ENCODE measurements around the gene AKAP13. TPM values are rescaled to one million over a fixed set of nuclear protein-coding genes. Genes with fewer than 3 reads are reported as not detected.

AKAP13 gene
- total and polyA plus RNA-seq, 7 donors: 18.2 to 126 (median 93.7) TPM

- Histone ChIP-seq H3K4me1 (peaks cover 10% of the 10 kb centered on the region), H3K36me3 (ENCODE audit: insufficient read depth in 1 of 2, low read depth in 1 of 2) (no peaks in the 10 kb centered on the region), H3K4me3 (no peak overlapping the region), H3K27me3 (ENCODE audit: insufficient read depth in 3 of 3, low read length in 2 of 3) (no peaks in the 10 kb centered on the region), H3K27ac (no peak overlapping the region), H3K9me3 (no peaks in the 10 kb centered on the region)
- ATAC-seq (no peak), DNase-seq (no peak)
- 93 to 96% (median 95%) methylated on average over 2 of the region's 2 CpGs for WGBS, 3 donors
- TF ChIP-seq, protein P1, sequence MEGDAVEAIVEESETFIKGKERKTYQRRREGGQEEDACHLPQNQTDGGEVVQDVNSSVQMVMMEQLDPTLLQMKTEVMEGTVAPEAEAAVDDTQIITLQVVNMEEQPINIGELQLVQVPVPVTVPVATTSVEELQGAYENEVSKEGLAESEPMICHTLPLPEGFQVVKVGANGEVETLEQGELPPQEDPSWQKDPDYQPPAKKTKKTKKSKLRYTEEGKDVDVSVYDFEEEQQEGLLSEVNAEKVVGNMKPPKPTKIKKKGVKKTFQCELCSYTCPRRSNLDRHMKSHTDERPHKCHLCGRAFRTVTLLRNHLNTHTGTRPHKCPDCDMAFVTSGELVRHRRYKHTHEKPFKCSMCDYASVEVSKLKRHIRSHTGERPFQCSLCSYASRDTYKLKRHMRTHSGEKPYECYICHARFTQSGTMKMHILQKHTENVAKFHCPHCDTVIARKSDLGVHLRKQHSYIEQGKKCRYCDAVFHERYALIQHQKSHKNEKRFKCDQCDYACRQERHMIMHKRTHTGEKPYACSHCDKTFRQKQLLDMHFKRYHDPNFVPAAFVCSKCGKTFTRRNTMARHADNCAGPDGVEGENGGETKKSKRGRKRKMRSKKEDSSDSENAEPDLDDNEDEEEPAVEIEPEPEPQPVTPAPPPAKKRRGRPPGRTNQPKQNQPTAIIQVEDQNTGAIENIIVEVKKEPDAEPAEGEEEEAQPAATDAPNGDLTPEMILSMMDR (IDR thresholded peaks at IDR 0.05): no peak
- intact Hi-C loops (cut with DNase I): no loop called here
These were observed 14.4 kb upstream of the AKAP13 start for GRCh38 chr15:85365980-85366379.

GRCh38 chr15:85367741-85368140 lies 12.7 kb upstream of the AKAP13 start:
- WGBS, 3 donors: 89 to 95% (median 94%) methylated on average over 4 of the region's 4 CpGs
- Histone ChIP-seq H3K36me3 (ENCODE audit: insufficient read depth in 1 of 2, low read depth in 1 of 2) (no peaks in the 10 kb centered on the region), H3K27me3 (ENCODE audit: insufficient read depth in 3 of 3, low read length in 2 of 3) (no peaks in the 10 kb centered on the region), H3K4me3 (no peak overlapping the region), H3K4me1 (peaks cover 4% of the 10 kb centered on the region), H3K9me3 (no peaks in the 10 kb centered on the region), H3K27ac (no peak overlapping the region)
- TF ChIP-seq, protein P1 (IDR thresholded peaks at IDR 0.05): no peak
- no peak for DNase-seq
- ATAC-seq: no peak
- intact Hi-C loops (cut with DNase I): no loop called here

DNA sequence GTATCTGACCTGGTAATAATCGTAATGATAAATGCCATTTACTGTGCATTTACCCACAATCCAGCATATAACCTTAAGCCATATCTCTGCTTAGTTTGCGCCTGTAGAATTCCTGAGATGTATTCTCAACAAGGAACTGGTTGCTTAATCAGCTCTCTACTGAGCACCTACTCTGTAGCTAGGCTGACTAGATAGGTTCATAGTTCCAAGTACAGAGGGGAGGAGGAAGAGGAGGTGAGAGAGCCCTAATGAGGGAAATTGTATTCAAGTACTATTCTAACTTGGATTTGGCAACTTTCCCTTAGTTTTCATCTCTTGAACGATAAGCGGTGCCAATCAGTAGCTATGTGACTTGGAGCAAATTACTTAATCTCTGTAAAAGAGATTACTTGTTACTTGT lies 5.6 kb upstream of the AKAP13 start:
- no peak for DNase-seq
- TF ChIP-seq, protein P1 (IDR thresholded peaks at IDR 0.05): no peak
- Histone ChIP-seq H3K36me3 (ENCODE audit: insufficient read depth in 1 of 2, low read depth in 1 of 2) (no peaks in the 10 kb centered on the region), H3K4me1 (no peaks in the 10 kb centered on the region), H3K27me3 (ENCODE audit: insufficient read depth in 3 of 3, low read length in 2 of 3) (no peaks in the 10 kb centered on the region), H3K27ac (no peak overlapping the region), H3K4me3 (no peak overlapping the region), H3K9me3 (no peaks in the 10 kb centered on the region)
- WGBS, 3 donors: 68 to 77% (median 71%) methylated on average over 4 of the region's 4 CpGs
- intact Hi-C loops (cut with DNase I): no loop called here
- ATAC-seq: no peak

DNA sequence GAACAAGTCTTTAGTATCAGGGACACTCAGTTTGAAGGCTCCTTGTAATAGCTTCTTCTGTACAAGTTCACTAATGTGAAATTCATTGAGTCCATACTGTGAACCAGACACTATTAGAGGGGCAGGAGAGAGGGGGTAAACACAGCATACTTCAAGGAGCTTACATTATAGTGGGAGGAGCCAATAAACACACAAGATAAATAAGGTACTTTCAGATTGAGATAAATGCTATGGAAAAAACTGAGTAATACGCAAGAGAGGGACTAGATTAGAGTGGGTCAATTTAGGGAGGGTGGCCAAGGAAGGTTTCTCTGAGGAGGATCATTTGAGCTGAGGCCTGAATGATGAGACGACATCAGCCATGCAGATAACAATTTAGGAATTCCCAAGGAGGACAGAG lies 3.1 kb upstream of the AKAP13 start:
- TF ChIP-seq, protein P1 (IDR thresholded peaks at IDR 0.05): no peak
- no peak for ATAC-seq
- intact Hi-C loops (cut with DNase I): no loop called here
- Histone ChIP-seq H3K36me3 (ENCODE audit: insufficient read depth in 1 of 2, low read depth in 1 of 2) (no peaks in the 10 kb centered on the region), H3K27me3 (ENCODE audit: insufficient read depth in 3 of 3, low read length in 2 of 3) (no peaks in the 10 kb centered on the region), H3K4me1 (peaks cover 8% of the 10 kb centered on the region), H3K9me3 (no peaks in the 10 kb centered on the region), H3K4me3 (no peak overlapping the region), H3K27ac (no peak overlapping the region)
- 88 to 96% (median 93%) methylated on average over 2 of the region's 2 CpGs for WGBS, 3 donors
- no peak for DNase-seq

- TF ChIP-seq, protein P1 (IDR thresholded peaks at IDR 0.05): no peak
- Histone ChIP-seq H3K36me3 (ENCODE audit: insufficient read depth in 1 of 2, low read depth in 1 of 2) (no peaks in the 10 kb centered on the region), H3K9me3 (no peaks in the 10 kb centered on the region), H3K27ac (no peak overlapping the region), H3K4me3 (no peak overlapping the region), H3K27me3 (ENCODE audit: insufficient read depth in 3 of 3, low read length in 2 of 3) (no peaks in the 10 kb centered on the region), H3K4me1 (peaks cover 13% of the 10 kb centered on the region)
- no peak for ATAC-seq
- intact Hi-C loops (cut with DNase I): no loop called here
- WGBS, 3 donors: 94 to 97% (median 96%) methylated on average over 6 of the region's 6 CpGs
- no peak for DNase-seq
These were observed 2.4 kb upstream of the AKAP13 start for GRCh38 chr15:85377986-85378385.
